HFF-Myc (cell line): Measurements from ENCODE around the gene PPT1.

ENCODE experiments used
- DNase-seq: peaks from one replicate; pipeline ENCODE4 v3.0.0-alpha.2; 2011; ENCODE audit warnings: low read depth; ENCODE audit errors: extremely low read depth
- H3K4me3 ChIP-seq: replicated peaks from 2 replicates; pipeline ENCODE4 v1.5.1; 2011; ENCODE audit warnings: low read depth, mild to moderate bottlenecking, control low read depth, low read length
- TF ChIP-seq, protein P1 (sequence below): IDR thresholded peaks from 2 replicates; pipeline ENCODE4 v1.5.1; 2012; ENCODE audit warnings: mild to moderate bottlenecking, low read depth, low read length, control low read depth; ENCODE audit errors: missing control alignments

Gene PPT1

GRCh38 chr1:40132383-40133311, 35.6 kb upstream of the PPT1 start:
- peak overlapping the region; percentile 28 for H3K4me3 ChIP-seq
- no peak for DNase-seq
- TF ChIP-seq, protein P1, sequence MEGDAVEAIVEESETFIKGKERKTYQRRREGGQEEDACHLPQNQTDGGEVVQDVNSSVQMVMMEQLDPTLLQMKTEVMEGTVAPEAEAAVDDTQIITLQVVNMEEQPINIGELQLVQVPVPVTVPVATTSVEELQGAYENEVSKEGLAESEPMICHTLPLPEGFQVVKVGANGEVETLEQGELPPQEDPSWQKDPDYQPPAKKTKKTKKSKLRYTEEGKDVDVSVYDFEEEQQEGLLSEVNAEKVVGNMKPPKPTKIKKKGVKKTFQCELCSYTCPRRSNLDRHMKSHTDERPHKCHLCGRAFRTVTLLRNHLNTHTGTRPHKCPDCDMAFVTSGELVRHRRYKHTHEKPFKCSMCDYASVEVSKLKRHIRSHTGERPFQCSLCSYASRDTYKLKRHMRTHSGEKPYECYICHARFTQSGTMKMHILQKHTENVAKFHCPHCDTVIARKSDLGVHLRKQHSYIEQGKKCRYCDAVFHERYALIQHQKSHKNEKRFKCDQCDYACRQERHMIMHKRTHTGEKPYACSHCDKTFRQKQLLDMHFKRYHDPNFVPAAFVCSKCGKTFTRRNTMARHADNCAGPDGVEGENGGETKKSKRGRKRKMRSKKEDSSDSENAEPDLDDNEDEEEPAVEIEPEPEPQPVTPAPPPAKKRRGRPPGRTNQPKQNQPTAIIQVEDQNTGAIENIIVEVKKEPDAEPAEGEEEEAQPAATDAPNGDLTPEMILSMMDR: no peak

GRCh38 chr1:40130892-40131291, 33.8 kb upstream of the PPT1 start:
- DNase-seq: no peak
- TF ChIP-seq, protein P1: no peak
- no peak overlapping the region for H3K4me3 ChIP-seq

GRCh38 chr1:40122855-40123254, 25.8 kb upstream of the PPT1 start:
- no peak overlapping the region for H3K4me3 ChIP-seq
- TF ChIP-seq, protein P1: no peak
- no peak for DNase-seq

GRCh38 chr1:40120128-40120527, 23.1 kb upstream of the PPT1 start:
- TF ChIP-seq, protein P1: no peak
- H3K4me3 ChIP-seq: no peak overlapping the region

GRCh38 chr1:40114400-40114799, 17.3 kb upstream of the PPT1 start:
- no peak overlapping the region for H3K4me3 ChIP-seq
- DNase-seq: no peak
- TF ChIP-seq, protein P1: no peak

More at GRCh38 chr1:40120128-40120527, 23.1 kb upstream of the PPT1 start:
- no peak for DNase-seq

- DNase-seq: no peak
- H3K4me3 ChIP-seq: no peak overlapping the region
- TF ChIP-seq, protein P1: no peak
Measured at GRCh38 chr1:40110389-40110788, 13.3 kb upstream of the PPT1 start.
